Kidney epithelial cell (primary cell): ENCODE results near the gene GATA3. TPM values are rescaled to one million over a fixed set of nuclear protein-coding genes. Genes with fewer than 3 reads are reported as not detected.

ENCODE experiments used
- DNase-seq: peaks from one replicate; pipeline ENCODE4 v3.0.0-alpha.2; 2010; ENCODE audit warnings: low read depth
- H3K27me3 ChIP-seq: 2 replicates; pipeline ENCODE4 v1.6.0; 2011; ENCODE audit warnings: low read length; ENCODE audit not compliant: control insufficient read depth, insufficient read depth
- H3K36me3 ChIP-seq: 2 replicates; pipeline ENCODE4 v1.5.1; 2011; ENCODE audit warnings: low read length; ENCODE audit not compliant: control insufficient read depth, insufficient read depth
- H3K4me3 ChIP-seq: 2 replicates; pipeline ENCODE4 v1.5.1; 2011; ENCODE audit warnings: low read depth, mild to moderate bottlenecking, control low read depth, low read length
- CTCF ChIP-seq: IDR thresholded peaks from 2 replicates; pipeline ENCODE4 v1.5.1; 2011; ENCODE audit warnings: mild to moderate bottlenecking, moderate library complexity, low read length, control low read depth, inconsistent platforms; ENCODE audit not compliant: insufficient read depth, poor library complexity, severe bottlenecking
- total RNA-seq: library from RNA; depleted of rRNA; stranded (reverse); fragments of >200 nt; gene quantifications from 2 replicates; pipeline ENCODE4 v1.2.3, GENCODE V29; 2015

GATA3 gene
- total RNA-seq, 1 donor from 2014 or later, result 10.9 TPM

DNA sequence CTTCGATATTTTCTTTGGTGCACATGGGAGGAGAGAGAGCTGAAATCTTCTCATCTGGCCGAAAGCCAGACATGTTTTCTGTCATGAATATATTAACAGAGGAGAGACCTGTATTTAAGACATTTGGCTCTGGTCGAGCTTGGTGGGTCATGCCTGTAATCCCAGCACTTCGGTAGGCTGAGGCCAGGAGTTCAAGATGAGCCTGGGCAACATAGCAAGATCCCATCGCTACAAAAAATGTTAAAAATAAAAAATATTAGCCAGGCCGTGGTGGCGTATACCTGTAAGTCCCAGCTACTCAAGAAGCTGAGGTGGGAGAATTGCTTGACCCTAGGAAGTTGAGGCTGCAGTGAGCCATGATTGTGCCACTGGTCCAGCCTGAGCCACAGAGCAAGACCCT lies 21.9 kb upstream of the GATA3 start:
- H3K4me3 ChIP-seq, result no peak overlapping the region
- DNase-seq, result no peak
- no peaks in the 10 kb centered on the region for H3K36me3 ChIP-seq
- no peak for TF ChIP-seq CTCF
- H3K27me3 ChIP-seq, result peaks cover 51% of the 10 kb centered on the region

DNA sequence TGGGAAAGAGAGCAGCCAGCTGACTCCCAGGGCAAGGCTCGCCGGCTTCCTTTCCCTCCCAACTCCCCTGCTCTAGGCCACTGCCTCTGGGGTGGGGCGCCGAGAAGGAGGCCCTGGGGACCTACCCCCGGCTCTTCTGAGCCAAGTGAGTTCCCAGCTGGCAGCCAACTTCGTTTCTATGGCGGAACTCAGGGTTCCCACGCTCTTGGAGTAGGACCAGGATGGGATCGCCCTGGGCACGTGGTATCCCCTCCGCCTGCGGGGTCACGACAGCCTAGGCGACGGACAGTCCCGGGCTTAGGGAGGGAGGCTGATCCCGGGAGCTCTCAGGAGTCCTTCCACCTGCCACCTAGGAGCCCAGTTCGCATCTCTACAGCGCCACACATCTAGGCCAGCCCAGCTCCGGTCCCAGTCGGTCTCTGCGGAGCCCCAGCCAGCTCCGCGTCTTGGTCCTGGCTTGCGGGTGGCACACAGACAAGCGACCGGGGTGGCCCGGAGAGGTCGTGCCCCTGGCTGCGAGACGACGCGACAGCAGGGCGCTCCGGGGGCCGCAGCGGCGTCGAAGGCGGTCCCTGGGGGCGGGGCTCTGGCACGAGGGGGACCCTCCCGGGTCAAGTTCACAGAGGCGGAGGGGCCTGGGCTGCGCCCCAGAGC lies 20.5 kb upstream of the GATA3 start:
- no peak overlapping the region for H3K4me3 ChIP-seq
- H3K27me3 ChIP-seq, result peaks cover 64% of the 10 kb centered on the region
- DNase-seq, result no peak
- no peak for TF ChIP-seq CTCF
- no peaks in the 10 kb centered on the region for H3K36me3 ChIP-seq

GRCh38 chr10:8034466-8035005 lies 20.0 kb upstream of the GATA3 start:
- Histone ChIP-seq H3K36me3 (no peaks in the 10 kb centered on the region), H3K27me3 (peaks cover 70% of the 10 kb centered on the region), H3K4me3 (no peak overlapping the region)
- TF ChIP-seq CTCF, result no peak
- no peak for DNase-seq

DNA sequence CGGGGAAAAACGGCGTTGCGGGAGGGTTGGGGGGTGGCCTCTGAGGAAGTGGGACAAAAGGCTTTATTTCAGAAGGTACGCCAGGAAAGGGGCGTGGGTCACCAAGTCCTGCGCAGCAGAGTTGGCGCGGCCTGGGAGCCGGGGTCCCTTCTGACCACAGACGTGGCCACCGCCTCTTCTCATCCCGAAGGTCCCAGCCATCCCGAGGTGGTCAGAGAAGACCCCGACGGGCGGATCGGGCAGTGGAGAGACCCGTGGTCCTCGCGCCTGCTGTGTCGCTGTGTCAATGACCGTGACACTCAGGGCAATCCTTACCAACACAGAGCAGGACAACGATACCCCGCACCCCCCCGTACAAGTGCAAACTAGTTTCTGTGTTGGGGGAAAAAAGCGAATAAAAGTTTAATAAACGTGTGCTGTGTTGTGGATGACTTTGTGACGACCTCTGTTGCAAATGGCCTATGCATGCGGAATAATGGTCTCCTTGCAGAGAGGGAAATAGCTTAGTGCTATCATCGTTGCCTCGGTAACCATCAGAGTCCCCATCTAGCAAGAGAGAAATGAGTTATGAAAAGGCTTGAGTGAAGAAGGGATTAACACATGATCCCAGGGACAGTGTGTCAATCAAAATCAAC lies 19.4 kb upstream of the GATA3 start:
- TF ChIP-seq CTCF, result no peak
- no peak for DNase-seq
- peaks cover 76% of the 10 kb centered on the region for H3K27me3 ChIP-seq
- no peak overlapping the region for H3K4me3 ChIP-seq
- H3K36me3 ChIP-seq, result no peaks in the 10 kb centered on the region

- TF ChIP-seq CTCF, result no peak
- H3K4me3 ChIP-seq, result no peak overlapping the region
- no peak for DNase-seq
Observed at GRCh38 chr10:8035641-8036470, 18.6 kb upstream of the GATA3 start.

More at GRCh38 chr10:8035641-8036470, 18.6 kb upstream of the GATA3 start:
- Histone ChIP-seq H3K36me3 (no peaks in the 10 kb centered on the region), H3K27me3 (peaks cover 77% of the 10 kb centered on the region)
